ENCODE data around the gene PAK2.
"Not testable (repeated sequence)": the region's sequence is repeated elsewhere in the genome, so short reads cannot be mapped to it uniquely, and the experiment has no call there.

The PAK2 gene

GRCh38 chr3:196739671-196740480 is at the start of gene PAK2:
Gene PAK2 (plus strand): TSS chr3:196739857. CDS start chr3:196782647, 42,790 bp downstream.
- DNase-seq, result peak; percentile 48

- no peak for DNase-seq
Measured at GRCh38 chr3:196689941-196690660, 49.6 kb upstream of the PAK2 start.

GRCh38 chr3:196691386-196691785 is 48.3 kb upstream of the PAK2 start:
- no peak for DNase-seq

- no peak for DNase-seq
Measured at GRCh38 chr3:196694202-196694638, 45.4 kb upstream of the PAK2 start.

- DNase-seq, result no peak
Measured at GRCh38 chr3:196694941-196695848, 44.5 kb upstream of the PAK2 start.

- DNase-seq, result no peak
Measured at GRCh38 chr3:196695849-196696226, 43.8 kb upstream of the PAK2 start.

GRCh38 chr3:196697270-196697669 is 42.4 kb upstream of the PAK2 start:
- no peak for DNase-seq

- no peak for DNase-seq
Measured at GRCh38 chr3:196699749-196700148, 39.9 kb upstream of the PAK2 start.

GRCh38 chr3:196700801-196701200 is 38.9 kb upstream of the PAK2 start:
- DNase-seq, result no peak

- no peak for DNase-seq
Measured at GRCh38 chr3:196706327-196706726, 33.3 kb upstream of the PAK2 start.

GRCh38 chr3:196706731-196707130 is 32.9 kb upstream of the PAK2 start:
- DNase-seq, result no peak

GRCh38 chr3:196707566-196707965 is 32.1 kb upstream of the PAK2 start:
- DNase-seq, result no peak

- DNase-seq, result no peak
Measured at GRCh38 chr3:196708467-196708866, 31.2 kb upstream of the PAK2 start.

- DNase-seq, result peak; percentile 82
Measured at GRCh38 chr3:196711838-196712513, 27.7 kb upstream of the PAK2 start, which contains the start of the genes CEP19 and PIGX. Gene CEP19 (minus strand): TSS chr3:196712250. CDS start chr3:196708657, 3,593 bp downstream. Gene PIGX (plus strand): TSS chr3:196712377.

- DNase-seq, result no peak
Measured at GRCh38 chr3:196712514-196713413, 26.9 kb upstream of the PAK2 start.

GRCh38 chr3:196717162-196717561 is 22.5 kb upstream of the PAK2 start:
- not testable (repeated sequence) for DNase-seq

- no peak for DNase-seq
Measured at GRCh38 chr3:196721097-196721496, 18.6 kb upstream of the PAK2 start.

- no peak for DNase-seq
Measured at GRCh38 chr3:196726788-196727675, 12.6 kb upstream of the PAK2 start.

GRCh38 chr3:196735751-196736150 is 3.9 kb upstream of the PAK2 start:
- no peak for DNase-seq
